AG08396 (cell line): ENCODE results near the gene FRMD4A.

ENCODE experiments used
- DNase-seq: peaks from one replicate; pipeline ENCODE4 v3.0.0; 2012; ENCODE audit warnings: low spot score, mixed read lengths

FRMD4A gene

GRCh38 chr10:14190702-14191101 lies 140.0 kb downstream of the FRMD4A start:
- DNase-seq: no peak

GRCh38 chr10:14186245-14186644 lies 144.5 kb downstream of the FRMD4A start:
- no peak for DNase-seq

GRCh38 chr10:14185316-14186045 lies 145.2 kb downstream of the FRMD4A start:
- DNase-seq: no peak

GRCh38 chr10:14184841-14185315 lies 145.8 kb downstream of the FRMD4A start:
- DNase-seq: no peak

- no peak for DNase-seq
Observed at GRCh38 chr10:14182781-14183180, 147.9 kb downstream of the FRMD4A start.

- DNase-seq: no peak
Observed at GRCh38 chr10:14181567-14181936, 149.2 kb downstream of the FRMD4A start.

GRCh38 chr10:14180911-14181566 lies 149.7 kb downstream of the FRMD4A start:
- no peak for DNase-seq

GRCh38 chr10:14179251-14179650 lies 151.5 kb downstream of the FRMD4A start:
- no peak for DNase-seq

GRCh38 chr10:14173706-14174594 lies 156.8 kb downstream of the FRMD4A start:
- peak; percentile 19 for DNase-seq

GRCh38 chr10:14173391-14173705 lies 157.4 kb downstream of the FRMD4A start:
- DNase-seq: no peak

GRCh38 chr10:14172336-14172950 lies 158.3 kb downstream of the FRMD4A start:
- no peak for DNase-seq

GRCh38 chr10:14171336-14171735 lies 159.4 kb downstream of the FRMD4A start:
- no peak for DNase-seq

- DNase-seq: no peak
Observed at GRCh38 chr10:14163377-14164086, 167.2 kb downstream of the FRMD4A start.

- no peak for DNase-seq
Observed at GRCh38 chr10:14162629-14163344, 167.9 kb downstream of the FRMD4A start.

- DNase-seq: no peak
Observed at GRCh38 chr10:14162061-14162460, 168.7 kb downstream of the FRMD4A start.

- DNase-seq: no peak
Observed at GRCh38 chr10:14160299-14160698, 170.4 kb downstream of the FRMD4A start.

- no peak for DNase-seq
Observed at GRCh38 chr10:14158575-14158974, 172.1 kb downstream of the FRMD4A start.

- no peak for DNase-seq
Observed at GRCh38 chr10:14156104-14156503, 174.6 kb downstream of the FRMD4A start.

- DNase-seq: peak; percentile 40
Observed at GRCh38 chr10:14153570-14154055, 177.1 kb downstream of the FRMD4A start.

GRCh38 chr10:14151571-14151970 lies 179.2 kb downstream of the FRMD4A start:
- no peak for DNase-seq

GRCh38 chr10:14150526-14150925 lies 180.2 kb downstream of the FRMD4A start:
- DNase-seq: no peak
